ENCODE results near the gene MRPL30.
"Not testable (repeated sequence)": the region's sequence is repeated elsewhere in the genome, so short reads cannot be mapped to it uniquely, and the experiment has no call there.

MRPL30 gene

GRCh38 chr2:99187011-99187410 lies 6.0 kb downstream of the MRPL30 start:
- no peak for DNase-seq

- no peak for DNase-seq
Observed at GRCh38 chr2:99188357-99188756, 7.4 kb downstream of the MRPL30 start.

DNA sequence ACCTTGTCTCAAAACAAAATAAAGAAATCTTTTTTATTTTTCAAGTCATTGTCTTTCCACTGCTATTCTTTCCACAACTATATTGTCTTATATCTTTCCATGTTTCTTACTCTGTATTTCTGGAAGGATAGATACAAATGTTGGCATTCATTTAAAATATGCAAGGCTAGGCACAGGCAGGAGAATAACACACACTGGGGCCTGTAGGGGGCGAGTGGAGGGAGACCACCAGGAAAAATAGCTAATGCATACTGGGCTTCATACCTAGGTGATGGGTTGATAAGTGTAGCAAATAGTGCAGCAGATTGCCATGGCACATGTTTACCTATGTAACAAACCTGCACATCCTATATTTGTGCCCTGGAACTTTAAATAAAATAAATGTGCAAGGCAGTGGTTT lies 9.6 kb downstream of the MRPL30 start:
- no peak for DNase-seq

GRCh38 chr2:99192364-99192763 lies 11.4 kb downstream of the MRPL30 start:
- not testable (repeated sequence) for DNase-seq

GRCh38 chr2:99198103-99198841 lies 17.3 kb downstream of the MRPL30 start:
- DNase-seq, result no peak

- no peak for DNase-seq
Observed at GRCh38 chr2:99200076-99200800, 19.3 kb downstream of the MRPL30 start.

- DNase-seq, result no peak
Observed at GRCh38 chr2:99201959-99202678, 21.1 kb downstream of the MRPL30 start.

DNA sequence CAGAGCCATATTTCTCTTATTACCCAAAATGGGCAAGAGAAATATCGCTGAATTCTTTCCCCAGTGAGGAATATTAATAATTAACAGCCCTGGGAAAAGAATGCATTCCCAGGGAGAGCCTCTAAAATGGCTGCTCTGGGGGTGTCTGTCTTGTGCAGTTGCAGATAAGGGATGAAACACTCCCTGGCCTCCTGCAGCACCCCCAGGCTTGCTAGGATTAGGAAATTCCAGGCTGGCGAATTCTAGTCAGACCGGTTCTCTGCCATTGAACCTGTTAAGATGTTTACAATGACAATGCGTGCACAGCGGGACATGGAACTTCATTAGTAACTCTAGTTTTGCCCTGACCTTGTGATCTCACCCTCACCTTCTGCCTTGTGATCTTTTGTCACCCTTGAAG lies 24.5 kb downstream of the MRPL30 start:
- DNase-seq, result no peak

DNA sequence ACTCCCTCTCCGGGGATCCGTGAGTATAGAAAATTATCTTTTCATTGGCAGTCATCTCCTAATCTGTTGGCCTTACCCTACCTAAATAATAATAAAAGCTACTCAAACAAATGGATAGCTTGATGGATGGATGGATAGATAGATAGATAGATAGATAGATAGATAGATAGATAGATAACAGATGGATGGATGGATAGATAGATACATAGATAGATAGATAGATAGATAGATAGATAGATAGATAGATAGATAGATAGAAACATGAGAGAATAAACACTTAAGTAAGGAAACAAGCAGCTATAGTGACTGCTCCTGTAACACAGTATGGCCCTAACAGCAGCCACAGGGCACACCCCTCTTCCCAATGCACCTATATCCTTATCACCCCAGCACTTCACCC lies 35.1 kb downstream of the MRPL30 start:
- no peak for DNase-seq

- DNase-seq, result no peak
Observed at GRCh38 chr2:99217929-99218501, 37.0 kb downstream of the MRPL30 start.

- not testable (repeated sequence) for DNase-seq
Observed at GRCh38 chr2:99233177-99233576, 52.2 kb downstream of the MRPL30 start.

DNA sequence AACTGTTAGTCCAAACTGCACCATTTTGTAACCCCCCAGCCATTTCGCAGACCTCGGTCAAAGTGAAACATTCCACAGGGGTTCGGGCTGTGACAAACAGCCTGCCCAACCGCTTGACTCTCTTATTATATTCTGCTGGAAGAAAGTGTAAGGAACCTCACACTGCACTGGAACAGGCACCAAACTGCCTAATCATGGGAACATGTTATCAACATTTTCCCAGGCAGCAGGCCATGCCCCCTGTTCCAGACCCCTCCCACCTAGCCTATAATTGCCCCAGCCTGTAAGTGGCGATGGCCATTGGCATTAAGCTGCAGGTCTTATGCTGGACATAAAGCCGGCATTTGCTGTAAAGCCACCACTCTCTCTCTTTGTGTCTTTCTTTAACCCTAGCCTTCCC lies 57.6 kb downstream of the MRPL30 start:
- no peak for DNase-seq

GRCh38 chr2:99240431-99240830 lies 59.4 kb downstream of the MRPL30 start:
- DNase-seq, result no peak

GRCh38 chr2:99242151-99242550 lies 61.2 kb downstream of the MRPL30 start:
- DNase-seq, result no peak
